H9 (cell line): ENCODE results near the gene PLD1. TPM values are rescaled to one million over a fixed set of nuclear protein-coding genes. Genes with fewer than 3 reads are reported as not detected.

Experiments
- DNase-seq: peaks from one replicate; pipeline ENCODE4 v3.0.0-alpha.2; 2017
- H2AFZ ChIP-seq: one replicate; pipeline ENCODE4 v1.6.1; 2013; ENCODE audit warnings: mild to moderate bottlenecking, low read length, control low read depth, moderate library complexity
- H2AK5ac ChIP-seq: 2 replicates; pipeline ENCODE4 v1.6.1; 2013; ENCODE audit warnings: low read length, control low read depth, mixed read lengths; ENCODE audit not compliant: insufficient read length
- H2BK120ac ChIP-seq: one replicate; pipeline ENCODE4 v1.6.1; 2013; ENCODE audit warnings: low read depth, mild to moderate bottlenecking, low read length, control low read depth, inconsistent platforms; ENCODE audit not compliant: poor library complexity, severe bottlenecking
- H2BK12ac ChIP-seq: 2 replicates; pipeline ENCODE4 v1.6.1; 2013; ENCODE audit warnings: low read length, control low read depth, mixed read lengths, low read depth; ENCODE audit not compliant: insufficient read length
- H2BK15ac ChIP-seq: 2 replicates; pipeline ENCODE4 v1.6.1; 2013; ENCODE audit warnings: low read depth, low read length, control low read depth
- H2BK20ac ChIP-seq: one replicate; pipeline ENCODE4 v1.6.1; 2013; ENCODE audit warnings: low read depth, mild to moderate bottlenecking, low read length, control low read depth, inconsistent platforms; ENCODE audit not compliant: poor library complexity, severe bottlenecking
- H2BK5ac ChIP-seq: 2 replicates; pipeline ENCODE4 v1.6.1; 2013; ENCODE audit warnings: low read length, control low read depth, mixed read lengths; ENCODE audit not compliant: insufficient read length
- H3K14ac ChIP-seq: 2 replicates; pipeline ENCODE4 v1.6.1; 2013; ENCODE audit warnings: low read length, control low read depth; ENCODE audit not compliant: insufficient read depth
- H3K18ac ChIP-seq: 2 replicates; pipeline ENCODE4 v1.6.1; 2013; ENCODE audit warnings: low read depth, mild to moderate bottlenecking, mixed read lengths, low read length, control low read depth; ENCODE audit not compliant: insufficient read length
- H3K23ac ChIP-seq: 2 replicates; pipeline ENCODE4 v1.6.1; 2013; ENCODE audit warnings: low read length, control low read depth, mixed read lengths, low read depth; ENCODE audit not compliant: insufficient read length
- H3K23me2 ChIP-seq: 2 replicates; pipeline ENCODE4 v1.6.1; 2013; ENCODE audit warnings: low read depth, mild to moderate bottlenecking, mixed read lengths, low read length, control low read depth; ENCODE audit not compliant: insufficient read length, poor library complexity, severe bottlenecking
- H3K27ac ChIP-seq: 2 replicates; pipeline ENCODE4 v1.5.1; 2013; ENCODE audit warnings: low read length, control low read depth, mixed read lengths, low read depth; ENCODE audit not compliant: insufficient read length
- H3K27me3 ChIP-seq: 2 replicates; pipeline ENCODE4 v1.6.1; 2013; ENCODE audit warnings: low read length, control low read depth, inconsistent platforms; ENCODE audit not compliant: insufficient read depth
- H3K4ac ChIP-seq: 2 replicates; pipeline ENCODE4 v1.6.1; 2013; ENCODE audit warnings: low read depth, mild to moderate bottlenecking, control low read depth, inconsistent platforms, low read length, moderate library complexity
- H3K4me1 ChIP-seq: 2 replicates; pipeline ENCODE4 v1.6.1; 2013; ENCODE audit warnings: low read length, control low read depth, inconsistent platforms; ENCODE audit not compliant: insufficient read depth
- H3K4me2 ChIP-seq: 2 replicates; pipeline ENCODE4 v1.6.1; 2013; ENCODE audit warnings: low read length, control low read depth, mixed read lengths; ENCODE audit not compliant: insufficient read length, insufficient read depth
- H3K56ac ChIP-seq: 2 replicates; pipeline ENCODE4 v1.6.1; 2013; ENCODE audit warnings: low read depth, mild to moderate bottlenecking, mixed read lengths, low read length, control low read depth; ENCODE audit not compliant: insufficient read length
- H3K79me1 ChIP-seq: 2 replicates; pipeline ENCODE4 v1.6.1; 2013; ENCODE audit warnings: low read depth, mild to moderate bottlenecking, moderate library complexity, low read length, control low read depth, inconsistent platforms; ENCODE audit not compliant: insufficient read depth, poor library complexity, severe bottlenecking
- H3K79me2 ChIP-seq: 2 replicates; pipeline ENCODE4 v1.6.1; 2013; ENCODE audit warnings: low read length, control low read depth, inconsistent platforms; ENCODE audit not compliant: insufficient read depth
- H3K9ac ChIP-seq: 2 replicates; pipeline ENCODE4 v1.6.1; 2013; ENCODE audit warnings: low read length, control low read depth, mixed read lengths; ENCODE audit not compliant: insufficient read length; ENCODE audit errors: extremely low read depth
- H3K9me3 ChIP-seq: one replicate; pipeline ENCODE4 v1.6.1; 2013; ENCODE audit warnings: low read depth, low read length, inconsistent platforms; ENCODE audit not compliant: control insufficient read depth
- H3T11ph ChIP-seq: one replicate; pipeline ENCODE4 v1.6.1; 2013; ENCODE audit warnings: mild to moderate bottlenecking, low read length, control low read depth, inconsistent platforms
- H4K20me1 ChIP-seq: one replicate; pipeline ENCODE4 v1.6.1; 2013; ENCODE audit not compliant: control insufficient read depth, insufficient read length, insufficient read depth
- H4K5ac ChIP-seq: 2 replicates; pipeline ENCODE4 v1.6.1; 2013; ENCODE audit warnings: low read depth, mild to moderate bottlenecking, mixed read lengths, low read length, control low read depth; ENCODE audit not compliant: insufficient read length
- H4K8ac ChIP-seq: replicated peaks from 2 replicates; pipeline ENCODE4 v1.6.1; 2013; ENCODE audit warnings: low read length, control low read depth, mixed read lengths, low read depth; ENCODE audit not compliant: insufficient read length
- H4K91ac ChIP-seq: 2 replicates; pipeline ENCODE4 v1.6.1; 2013; ENCODE audit warnings: low read depth, mild to moderate bottlenecking, moderate library complexity, mixed read lengths, low read length, control low read depth; ENCODE audit not compliant: insufficient read length
- H3K27ac Mint-ChIP-seq, 3 experiments: 2 replicates in 2 of 3; 3 replicates in 1 of 3; pipeline ENCODE4 v1.8.0; 2020 to 2021; ENCODE audit warnings: mixed read lengths in 3 of 3, mild to moderate bottlenecking in 1 of 3, moderate library complexity in 1 of 3
- H3K27me3 Mint-ChIP-seq: 2 replicates; pipeline ENCODE4 v1.8.0; 2021; ENCODE audit warnings: low read depth, mild to moderate bottlenecking, moderate library complexity, mixed read lengths
- H3K36me3 Mint-ChIP-seq, 3 experiments: 2 replicates in 2 of 3; 3 replicates in 1 of 3; pipeline ENCODE4 v1.8.0; 2020 to 2021; ENCODE audit warnings: low read depth in 3 of 3, mixed read lengths in 3 of 3; ENCODE audit not compliant: insufficient read depth in 1 of 3
- H3K4me1 Mint-ChIP-seq, 2 experiments: 2 replicates each; pipeline ENCODE4 v1.8.0; 2020; ENCODE audit warnings: mixed read lengths in 2 of 2
- H3K4me3 Mint-ChIP-seq, 2 experiments: 2 replicates in 1 of 2; 3 replicates in 1 of 2; pipeline ENCODE4 v1.8.0; 2020 to 2021; ENCODE audit warnings: mild to moderate bottlenecking in 2 of 2, mixed read lengths in 2 of 2, moderate library complexity in 1 of 2
- H3K9me3 Mint-ChIP-seq, 2 experiments: 2 replicates in 1 of 2; 3 replicates in 1 of 2; pipeline ENCODE4 v1.8.0; 2020; ENCODE audit warnings: mild to moderate bottlenecking in 2 of 2, mixed read lengths in 2 of 2, moderate library complexity in 1 of 2
- WGBS: extraction: QIAGEN DNeasy Blood & Tissue Kit; methylation state at CpG from one replicate; pipeline ENCODE4 v1.1.7; 2013; ENCODE audit warnings: missing lambda C conversion rate, low lambda C conversion rate, mixed read lengths; ENCODE audit not compliant: insufficient read length; ENCODE audit errors: extremely low coverage; 5-methylcytosine and 5-hydroxymethylcytosine counted together
- total RNA-seq: library from RNA; stranded (reverse); gene quantifications from 2 replicates; pipeline ENCODE4 v1.2.1, GENCODE V29; 2021
- TF ChIP-seq, protein P1 (sequence below): fragments of 200-600 bp; sonication (generic); conservative IDR thresholded peaks from 3 replicates; pipeline ENCODE4 v1.8.0; 2021; ENCODE audit warnings: antibody characterized with exemption, mild to moderate bottlenecking

Gene PLD1
- total RNA-seq, 1 experiment from 2014 or later = 1.8 TPM

- Histone ChIP-seq H3K18ac (no peak overlapping the region), H3K79me2 (no peaks in the 10 kb centered on the region), H3K9ac (no peak overlapping the region), H3K4me1 (peaks cover 5% of the 10 kb centered on the region), H2BK15ac (no peak overlapping the region), H2AK5ac (no peak overlapping the region), H3K14ac (no peak overlapping the region), H3K4ac (no peak overlapping the region), H2BK12ac (no peak overlapping the region), H3K23ac (no peak overlapping the region), H3K9me3 (peaks cover 12% of the 10 kb centered on the region), H3K27ac (no peak overlapping the region), H4K20me1 (no peaks in the 10 kb centered on the region), H4K5ac (no peak overlapping the region), H3K79me1 (no peaks in the 10 kb centered on the region), H3K27me3 (no peaks in the 10 kb centered on the region), H3T11ph (no peak overlapping the region), H2BK20ac (no peak overlapping the region), H3K23me2 (no peaks in the 10 kb centered on the region), H2AFZ (no peak overlapping the region), H2BK120ac (no peak overlapping the region), H2BK5ac (no peak overlapping the region), H4K8ac (no peak overlapping the region), H4K91ac (no peak overlapping the region), H3K56ac (no peak overlapping the region), H3K4me2 (no peak overlapping the region)
- DNase-seq = no peak
- peaks cover 11 to 18% of the 10 kb centered on the region in 2 experiments for H3K4me1 Mint-ChIP-seq
- H3K27ac Mint-ChIP-seq = no peak overlapping the region
- H3K27me3 Mint-ChIP-seq = no peaks in the 10 kb centered on the region
- peaks cover 16 to 19% of the 10 kb centered on the region in 2 experiments for H3K9me3 Mint-ChIP-seq
- peaks cover 4 to 9% (median 7%) of the 10 kb centered on the region in 3 experiments; a peak in 6 of 7 replicates for H3K36me3 Mint-ChIP-seq
- TF ChIP-seq, protein P1, sequence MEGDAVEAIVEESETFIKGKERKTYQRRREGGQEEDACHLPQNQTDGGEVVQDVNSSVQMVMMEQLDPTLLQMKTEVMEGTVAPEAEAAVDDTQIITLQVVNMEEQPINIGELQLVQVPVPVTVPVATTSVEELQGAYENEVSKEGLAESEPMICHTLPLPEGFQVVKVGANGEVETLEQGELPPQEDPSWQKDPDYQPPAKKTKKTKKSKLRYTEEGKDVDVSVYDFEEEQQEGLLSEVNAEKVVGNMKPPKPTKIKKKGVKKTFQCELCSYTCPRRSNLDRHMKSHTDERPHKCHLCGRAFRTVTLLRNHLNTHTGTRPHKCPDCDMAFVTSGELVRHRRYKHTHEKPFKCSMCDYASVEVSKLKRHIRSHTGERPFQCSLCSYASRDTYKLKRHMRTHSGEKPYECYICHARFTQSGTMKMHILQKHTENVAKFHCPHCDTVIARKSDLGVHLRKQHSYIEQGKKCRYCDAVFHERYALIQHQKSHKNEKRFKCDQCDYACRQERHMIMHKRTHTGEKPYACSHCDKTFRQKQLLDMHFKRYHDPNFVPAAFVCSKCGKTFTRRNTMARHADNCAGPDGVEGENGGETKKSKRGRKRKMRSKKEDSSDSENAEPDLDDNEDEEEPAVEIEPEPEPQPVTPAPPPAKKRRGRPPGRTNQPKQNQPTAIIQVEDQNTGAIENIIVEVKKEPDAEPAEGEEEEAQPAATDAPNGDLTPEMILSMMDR = no peak
- no peak overlapping the region for H3K4me3 Mint-ChIP-seq
- no CpG with 5 or more reads among the region's 1 CpG for WGBS
These were observed 61.2 kb downstream of the PLD1 start for GRCh38 chr3:171749124-171749523.
